HL-60 (cell line): Measurements from ENCODE around the gene TLR2.

Experiments used
- GABPA ChIP-seq: IDR thresholded peaks from 2 replicates; pipeline ENCODE4 v1.6.1; 2012; ENCODE audit warnings: low read depth
- POLR2AphosphoS5 ChIP-seq: IDR thresholded peaks from 2 replicates; pipeline ENCODE4 v1.6.1; 2012; ENCODE audit warnings: low read depth
- SPI1 ChIP-seq: IDR thresholded peaks from 2 replicates; pipeline ENCODE4 v1.6.1; 2012; ENCODE audit warnings: low read depth, mild to moderate bottlenecking, borderline replicate concordance
- TF ChIP-seq, protein P1 (sequence below): IDR thresholded peaks from one replicate; pipeline ENCODE4 v1.5.1; 2011; ENCODE audit warnings: low read length, control low read depth, inconsistent platforms; ENCODE audit not compliant: insufficient read depth
- TF ChIP-seq, protein P2 (sequence below): IDR thresholded peaks from 2 replicates; pipeline ENCODE4 v1.6.1; 2012; ENCODE audit warnings: low read depth; ENCODE audit not compliant: insufficient replicate concordance

DNA sequence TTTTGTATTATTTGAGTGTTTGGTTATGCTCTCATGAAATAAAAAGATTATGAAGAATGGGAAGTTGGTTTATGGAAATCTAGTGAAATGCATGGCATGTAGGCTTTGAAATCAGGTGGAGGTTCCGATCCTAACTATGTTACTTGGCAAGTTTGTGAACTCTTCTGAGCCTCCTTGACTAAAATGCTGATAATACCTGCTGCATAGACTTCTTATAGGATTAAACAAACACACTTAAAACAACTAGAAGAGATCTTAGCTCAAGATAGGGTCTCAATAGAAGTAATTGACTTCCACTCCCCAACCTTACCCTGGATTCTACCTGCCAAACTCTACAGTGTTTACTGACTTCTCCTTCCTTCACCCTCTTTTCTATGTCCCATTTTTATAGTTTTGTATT, 22.2 kb upstream of the TLR2 start:
- TF ChIP-seq, protein P1, sequence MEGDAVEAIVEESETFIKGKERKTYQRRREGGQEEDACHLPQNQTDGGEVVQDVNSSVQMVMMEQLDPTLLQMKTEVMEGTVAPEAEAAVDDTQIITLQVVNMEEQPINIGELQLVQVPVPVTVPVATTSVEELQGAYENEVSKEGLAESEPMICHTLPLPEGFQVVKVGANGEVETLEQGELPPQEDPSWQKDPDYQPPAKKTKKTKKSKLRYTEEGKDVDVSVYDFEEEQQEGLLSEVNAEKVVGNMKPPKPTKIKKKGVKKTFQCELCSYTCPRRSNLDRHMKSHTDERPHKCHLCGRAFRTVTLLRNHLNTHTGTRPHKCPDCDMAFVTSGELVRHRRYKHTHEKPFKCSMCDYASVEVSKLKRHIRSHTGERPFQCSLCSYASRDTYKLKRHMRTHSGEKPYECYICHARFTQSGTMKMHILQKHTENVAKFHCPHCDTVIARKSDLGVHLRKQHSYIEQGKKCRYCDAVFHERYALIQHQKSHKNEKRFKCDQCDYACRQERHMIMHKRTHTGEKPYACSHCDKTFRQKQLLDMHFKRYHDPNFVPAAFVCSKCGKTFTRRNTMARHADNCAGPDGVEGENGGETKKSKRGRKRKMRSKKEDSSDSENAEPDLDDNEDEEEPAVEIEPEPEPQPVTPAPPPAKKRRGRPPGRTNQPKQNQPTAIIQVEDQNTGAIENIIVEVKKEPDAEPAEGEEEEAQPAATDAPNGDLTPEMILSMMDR = no peak
- TF ChIP-seq GABPA = no peak
- no peak for TF ChIP-seq POLR2AphosphoS5
- TF ChIP-seq, protein P2, sequence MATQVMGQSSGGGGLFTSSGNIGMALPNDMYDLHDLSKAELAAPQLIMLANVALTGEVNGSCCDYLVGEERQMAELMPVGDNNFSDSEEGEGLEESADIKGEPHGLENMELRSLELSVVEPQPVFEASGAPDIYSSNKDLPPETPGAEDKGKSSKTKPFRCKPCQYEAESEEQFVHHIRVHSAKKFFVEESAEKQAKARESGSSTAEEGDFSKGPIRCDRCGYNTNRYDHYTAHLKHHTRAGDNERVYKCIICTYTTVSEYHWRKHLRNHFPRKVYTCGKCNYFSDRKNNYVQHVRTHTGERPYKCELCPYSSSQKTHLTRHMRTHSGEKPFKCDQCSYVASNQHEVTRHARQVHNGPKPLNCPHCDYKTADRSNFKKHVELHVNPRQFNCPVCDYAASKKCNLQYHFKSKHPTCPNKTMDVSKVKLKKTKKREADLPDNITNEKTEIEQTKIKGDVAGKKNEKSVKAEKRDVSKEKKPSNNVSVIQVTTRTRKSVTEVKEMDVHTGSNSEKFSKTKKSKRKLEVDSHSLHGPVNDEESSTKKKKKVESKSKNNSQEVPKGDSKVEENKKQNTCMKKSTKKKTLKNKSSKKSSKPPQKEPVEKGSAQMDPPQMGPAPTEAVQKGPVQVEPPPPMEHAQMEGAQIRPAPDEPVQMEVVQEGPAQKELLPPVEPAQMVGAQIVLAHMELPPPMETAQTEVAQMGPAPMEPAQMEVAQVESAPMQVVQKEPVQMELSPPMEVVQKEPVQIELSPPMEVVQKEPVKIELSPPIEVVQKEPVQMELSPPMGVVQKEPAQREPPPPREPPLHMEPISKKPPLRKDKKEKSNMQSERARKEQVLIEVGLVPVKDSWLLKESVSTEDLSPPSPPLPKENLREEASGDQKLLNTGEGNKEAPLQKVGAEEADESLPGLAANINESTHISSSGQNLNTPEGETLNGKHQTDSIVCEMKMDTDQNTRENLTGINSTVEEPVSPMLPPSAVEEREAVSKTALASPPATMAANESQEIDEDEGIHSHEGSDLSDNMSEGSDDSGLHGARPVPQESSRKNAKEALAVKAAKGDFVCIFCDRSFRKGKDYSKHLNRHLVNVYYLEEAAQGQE = no peak
- no peak for TF ChIP-seq SPI1
